Measurements from ENCODE around the gene ADAMTSL3. TPM values are rescaled to one million over a fixed set of nuclear protein-coding genes. Genes with fewer than 3 reads are reported as not detected.

The ADAMTSL3 gene
- total RNA-seq, 1 donor from 2014 or later = 0.07 TPM

DNA sequence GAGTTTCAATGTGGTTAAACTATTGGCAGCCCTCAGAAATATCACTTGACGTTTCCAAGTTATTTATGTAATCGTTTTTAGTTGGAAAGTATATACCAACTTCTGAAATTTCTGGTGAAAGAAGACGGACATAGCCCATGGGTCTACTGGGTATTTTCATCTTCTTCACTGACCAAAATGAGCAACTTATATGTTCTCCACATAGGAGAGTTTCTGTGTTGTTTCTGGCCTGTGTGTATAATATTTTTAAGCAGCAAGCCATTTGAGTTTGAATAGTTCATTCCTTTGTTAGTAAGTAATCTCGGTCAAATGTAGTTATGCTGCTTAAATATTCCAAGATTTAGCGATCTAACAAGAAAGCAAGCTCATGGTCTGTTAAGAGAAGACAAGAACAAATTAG lies 57.3 kb downstream of the ADAMTSL3 start:
- TF ChIP-seq CTCF (conservative IDR thresholded peaks at IDR 0.05) = no peak
- Mint-ChIP-seq H3K27ac (ENCODE audit: unreplicated experiment) (no peak overlapping the region), H3K9me3 (no peaks in the 10 kb centered on the region), H3K4me3 (no peak overlapping the region), H3K4me1 (no peaks in the 10 kb centered on the region), H3K36me3 (ENCODE audit: low read depth) (no peaks in the 10 kb centered on the region), H3K27me3 (ENCODE audit: low read depth) (no peaks in the 10 kb centered on the region)
- no peak for DNase-seq (ENCODE audit: low read depth, low spot score)

DNA sequence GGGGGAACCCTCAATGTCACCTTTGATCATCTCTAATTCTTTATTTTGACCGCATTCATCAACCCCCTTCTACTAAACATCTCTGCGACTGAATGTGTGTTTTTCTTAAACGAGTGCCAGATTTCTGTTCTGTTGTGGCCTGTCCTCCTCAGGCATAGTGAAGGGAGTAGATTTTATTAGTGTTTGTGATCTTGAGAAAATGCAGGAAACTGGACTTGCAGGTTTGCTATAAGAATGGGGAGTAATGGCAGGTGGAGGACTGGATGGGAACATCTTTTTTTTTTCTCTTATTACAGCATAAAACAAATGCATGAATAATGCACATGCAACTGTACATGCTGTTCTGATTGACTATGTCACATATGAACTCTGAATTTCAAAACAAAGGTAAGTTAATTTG lies 59.3 kb downstream of the ADAMTSL3 start:
- Mint-ChIP-seq H3K4me3 (no peak overlapping the region), H3K27ac (ENCODE audit: unreplicated experiment) (no peak overlapping the region), H3K36me3 (ENCODE audit: low read depth) (no peaks in the 10 kb centered on the region), H3K4me1 (no peaks in the 10 kb centered on the region), H3K9me3 (no peaks in the 10 kb centered on the region), H3K27me3 (ENCODE audit: low read depth) (no peaks in the 10 kb centered on the region)
- no peak for DNase-seq (ENCODE audit: low read depth, low spot score)
- no peak for TF ChIP-seq CTCF (conservative IDR thresholded peaks at IDR 0.05)

DNA sequence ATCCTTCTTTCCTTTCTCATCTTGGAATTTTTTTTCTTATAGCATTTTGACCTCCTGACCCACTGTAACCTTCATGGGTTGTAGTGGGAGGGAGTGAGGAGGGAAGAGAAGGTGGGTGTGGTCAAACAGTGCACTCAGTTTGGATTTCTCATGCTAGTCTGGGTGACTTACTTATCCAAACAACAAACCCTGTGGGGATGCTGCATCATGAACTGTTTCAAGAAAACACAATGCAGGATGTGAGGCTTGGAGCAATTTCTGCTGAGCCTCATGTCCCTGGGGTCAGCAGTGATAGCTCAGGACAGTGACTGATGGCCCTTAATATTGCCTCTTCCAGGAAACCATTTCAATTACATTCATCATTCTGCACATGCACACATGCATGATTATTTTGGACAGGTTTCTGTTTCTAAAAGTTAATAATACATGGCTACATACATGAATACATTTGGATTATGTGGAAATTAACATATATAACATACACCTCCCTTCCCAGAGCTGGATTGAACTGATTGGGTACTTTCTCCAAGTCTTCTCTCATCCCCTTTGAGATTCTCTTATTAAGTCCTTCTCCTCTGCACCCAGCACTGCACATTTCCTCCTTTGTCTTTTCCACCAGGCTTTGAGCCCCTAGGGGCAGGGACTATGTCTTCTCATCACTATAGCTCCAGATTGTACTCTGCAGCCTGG lies 61.2 kb downstream of the ADAMTSL3 start:
- DNase-seq (ENCODE audit: low read depth, low spot score) = no peak
- H3K27ac Mint-ChIP-seq (ENCODE audit: unreplicated experiment) = no peak overlapping the region
- H3K4me3 Mint-ChIP-seq = no peak overlapping the region
- TF ChIP-seq CTCF (conservative IDR thresholded peaks at IDR 0.05) = no peak
- no peaks in the 10 kb centered on the region for H3K36me3 Mint-ChIP-seq (ENCODE audit: low read depth)
- H3K9me3 Mint-ChIP-seq = no peaks in the 10 kb centered on the region
- H3K4me1 Mint-ChIP-seq = no peaks in the 10 kb centered on the region
- no peaks in the 10 kb centered on the region for H3K27me3 Mint-ChIP-seq (ENCODE audit: low read depth)

DNA sequence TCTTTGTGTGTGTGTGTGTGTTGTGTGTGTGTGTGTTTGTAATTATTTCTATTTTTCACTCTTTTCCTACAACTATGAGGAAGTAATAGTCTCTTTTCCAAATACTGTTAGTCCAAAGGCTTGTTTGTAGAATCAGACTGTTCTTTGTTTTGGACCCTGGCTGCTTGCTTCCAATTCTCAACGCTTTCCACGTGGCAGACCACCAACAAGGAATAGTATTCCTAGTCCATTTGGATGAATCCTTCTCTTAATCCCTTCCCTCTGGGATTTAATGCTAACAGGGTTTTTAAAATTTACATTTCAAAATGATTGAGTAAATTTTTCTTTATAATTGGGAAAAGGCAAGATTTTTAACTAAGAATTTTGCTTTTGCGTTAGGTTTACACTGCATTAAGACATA lies 62.7 kb downstream of the ADAMTSL3 start:
- no peak overlapping the region for H3K4me3 Mint-ChIP-seq
- H3K27me3 Mint-ChIP-seq (ENCODE audit: low read depth) = no peaks in the 10 kb centered on the region
- H3K36me3 Mint-ChIP-seq (ENCODE audit: low read depth) = no peaks in the 10 kb centered on the region
- no peak overlapping the region for H3K27ac Mint-ChIP-seq (ENCODE audit: unreplicated experiment)
- H3K4me1 Mint-ChIP-seq = no peaks in the 10 kb centered on the region
- no peak for TF ChIP-seq CTCF (conservative IDR thresholded peaks at IDR 0.05)
- DNase-seq (ENCODE audit: low read depth, low spot score) = no peak
- H3K9me3 Mint-ChIP-seq = no peaks in the 10 kb centered on the region

GRCh38 chr15:83717010-83717409 lies 63.1 kb downstream of the ADAMTSL3 start:
- no peaks in the 10 kb centered on the region for H3K27me3 Mint-ChIP-seq (ENCODE audit: low read depth)
- TF ChIP-seq CTCF (conservative IDR thresholded peaks at IDR 0.05) = no peak
- no peak for DNase-seq (ENCODE audit: low read depth, low spot score)
- H3K4me1 Mint-ChIP-seq = no peaks in the 10 kb centered on the region
- H3K9me3 Mint-ChIP-seq = no peaks in the 10 kb centered on the region
- no peaks in the 10 kb centered on the region for H3K36me3 Mint-ChIP-seq (ENCODE audit: low read depth)
- H3K4me3 Mint-ChIP-seq = no peak overlapping the region
- H3K27ac Mint-ChIP-seq (ENCODE audit: unreplicated experiment) = no peak overlapping the region

Data from neural crest cell (in vitro differentiated cells).